SK-N-SH treated with all-trans-retinoic acid at 6 μM for 48 hours (cell line): ENCODE measurements around the gene PRKCB.

Experiments used
- BACH2 ChIP-seq: fragments of 250-450 bp; sonication (Bioruptor Pico); IDR thresholded peaks from 2 replicates; pipeline ENCODE4 v1.9.0; 2021; ENCODE audit warnings: mild to moderate bottlenecking, borderline replicate concordance
- ESRRG ChIP-seq: fragments of 250-450 bp; sonication (Bioruptor Pico); IDR thresholded peaks from 2 replicates; pipeline ENCODE4 v1.6.1; 2021; ENCODE audit warnings: mild to moderate bottlenecking
- RARB ChIP-seq: fragments of 250-450 bp; sonication (Bioruptor Pico); IDR thresholded peaks from 2 replicates; pipeline ENCODE4 v1.8.0; 2021; ENCODE audit warnings: mild to moderate bottlenecking, moderate library complexity
- TCF4 ChIP-seq: fragments of 250-450 bp; sonication (Bioruptor Pico); IDR thresholded peaks from 2 replicates; pipeline ENCODE4 v1.8.0; 2021; ENCODE audit warnings: mild to moderate bottlenecking, moderate library complexity, borderline replicate concordance
- ZFP3 ChIP-seq: fragments of 250-450 bp; sonication (Bioruptor Pico); IDR thresholded peaks from 2 replicates; pipeline ENCODE4 v1.5.0; 2020; ENCODE audit warnings: mild to moderate bottlenecking, moderate library complexity
- ZNF565 ChIP-seq: fragments of 450-650 bp; formaldehyde crosslinking; conservative IDR thresholded peaks from 2 replicates; pipeline ENCODE4 v1.5.0; 2020; ENCODE audit warnings: low read depth, mild to moderate bottlenecking, moderate library complexity
- ZNF70 ChIP-seq: fragments of 450-650 bp; formaldehyde crosslinking; IDR thresholded peaks from 2 replicates; pipeline ENCODE4 v1.5.0; 2020; ENCODE audit warnings: mild to moderate bottlenecking, moderate library complexity
- ZNF8 ChIP-seq: fragments of 450-650 bp; formaldehyde crosslinking; IDR thresholded peaks from 2 replicates; pipeline ENCODE4 v1.5.0; 2020; ENCODE audit warnings: mild to moderate bottlenecking, moderate library complexity
- TF ChIP-seq, protein P1 (sequence below): fragments of 250-450 bp; sonication (Bioruptor Pico); IDR thresholded peaks from 2 replicates; pipeline ENCODE4 v1.8.0; 2020; ENCODE audit warnings: mild to moderate bottlenecking, moderate library complexity, borderline replicate concordance
- TF ChIP-seq, protein P2 (sequence below): fragments of 250-450 bp; sonication (Bioruptor Pico); IDR thresholded peaks from 2 replicates; pipeline ENCODE4 v1.5.1; 2020; ENCODE audit warnings: low read depth, mild to moderate bottlenecking, moderate library complexity
- TF ChIP-seq, protein P3 (sequence below): fragments of 250-450 bp; sonication (Bioruptor Pico); IDR thresholded peaks from 2 replicates; pipeline ENCODE4 v1.5.0; 2020; ENCODE audit warnings: mild to moderate bottlenecking, moderate library complexity

DNA sequence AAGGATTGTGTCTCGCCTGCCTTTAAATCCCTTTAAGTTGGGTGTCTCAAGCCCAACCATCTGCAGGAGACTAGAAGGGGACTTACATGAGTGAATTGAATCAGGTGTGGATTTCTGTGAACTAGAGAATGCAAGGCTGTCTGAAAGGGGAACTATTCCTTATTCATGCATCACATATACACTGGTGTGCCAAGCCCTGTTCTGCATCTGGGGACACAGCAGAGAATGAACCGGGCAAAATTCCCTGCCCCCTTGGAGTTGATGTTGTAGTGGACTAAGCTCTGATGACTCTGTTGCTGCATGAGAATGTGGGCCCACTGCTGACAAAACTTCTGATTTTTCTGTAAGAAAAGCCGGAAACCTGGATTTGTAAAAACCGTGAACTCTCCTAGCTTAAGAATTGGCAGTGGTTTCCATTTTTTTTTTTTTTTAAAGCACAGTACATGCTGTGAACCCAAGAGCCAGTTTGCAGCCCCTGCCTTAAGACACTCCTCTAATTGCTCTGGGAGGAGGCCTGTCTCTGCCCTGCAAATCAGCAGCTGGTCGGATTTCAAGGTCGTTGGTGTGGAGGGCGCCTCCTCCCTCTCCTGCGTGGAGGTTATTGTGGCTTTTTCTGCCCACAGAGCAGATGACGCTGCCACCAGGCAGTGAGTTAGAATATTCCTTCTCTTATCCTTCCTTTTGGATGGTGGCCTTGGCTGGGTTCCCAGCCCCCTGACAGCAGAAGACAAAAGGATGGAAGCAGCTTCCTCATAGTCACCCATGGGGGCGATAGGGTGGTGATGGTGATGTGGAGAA is 131.0 kb downstream of the PRKCB start:
- TF ChIP-seq ZNF565 (CRISPR knock-in tag) (no peak), RARB (CRISPR knock-in tag) (no peak), ESRRG (no peak), TCF4 (CRISPR knock-in tag) (no peak), ZFP3 (no peak), BACH2 (CRISPR knock-in tag) (no peak), ZNF8 (no peak), ZNF70 (CRISPR knock-in tag) (no peak)
- TF ChIP-seq, protein P1, sequence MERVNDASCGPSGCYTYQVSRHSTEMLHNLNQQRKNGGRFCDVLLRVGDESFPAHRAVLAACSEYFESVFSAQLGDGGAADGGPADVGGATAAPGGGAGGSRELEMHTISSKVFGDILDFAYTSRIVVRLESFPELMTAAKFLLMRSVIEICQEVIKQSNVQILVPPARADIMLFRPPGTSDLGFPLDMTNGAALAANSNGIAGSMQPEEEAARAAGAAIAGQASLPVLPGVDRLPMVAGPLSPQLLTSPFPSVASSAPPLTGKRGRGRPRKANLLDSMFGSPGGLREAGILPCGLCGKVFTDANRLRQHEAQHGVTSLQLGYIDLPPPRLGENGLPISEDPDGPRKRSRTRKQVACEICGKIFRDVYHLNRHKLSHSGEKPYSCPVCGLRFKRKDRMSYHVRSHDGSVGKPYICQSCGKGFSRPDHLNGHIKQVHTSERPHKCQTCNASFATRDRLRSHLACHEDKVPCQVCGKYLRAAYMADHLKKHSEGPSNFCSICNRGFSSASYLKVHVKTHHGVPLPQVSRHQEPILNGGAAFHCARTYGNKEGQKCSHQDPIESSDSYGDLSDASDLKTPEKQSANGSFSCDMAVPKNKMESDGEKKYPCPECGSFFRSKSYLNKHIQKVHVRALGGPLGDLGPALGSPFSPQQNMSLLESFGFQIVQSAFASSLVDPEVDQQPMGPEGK (CRISPR knock-in tag) = no peak
- TF ChIP-seq, protein P2, sequence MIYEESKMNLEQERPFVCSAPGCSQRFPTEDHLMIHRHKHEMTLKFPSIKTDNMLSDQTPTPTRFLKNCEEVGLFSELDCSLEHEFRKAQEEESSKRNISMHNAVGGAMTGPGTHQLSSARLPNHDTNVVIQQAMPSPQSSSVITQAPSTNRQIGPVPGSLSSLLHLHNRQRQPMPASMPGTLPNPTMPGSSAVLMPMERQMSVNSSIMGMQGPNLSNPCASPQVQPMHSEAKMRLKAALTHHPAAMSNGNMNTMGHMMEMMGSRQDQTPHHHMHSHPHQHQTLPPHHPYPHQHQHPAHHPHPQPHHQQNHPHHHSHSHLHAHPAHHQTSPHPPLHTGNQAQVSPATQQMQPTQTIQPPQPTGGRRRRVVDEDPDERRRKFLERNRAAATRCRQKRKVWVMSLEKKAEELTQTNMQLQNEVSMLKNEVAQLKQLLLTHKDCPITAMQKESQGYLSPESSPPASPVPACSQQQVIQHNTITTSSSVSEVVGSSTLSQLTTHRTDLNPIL = no peak
- TF ChIP-seq, protein P3, sequence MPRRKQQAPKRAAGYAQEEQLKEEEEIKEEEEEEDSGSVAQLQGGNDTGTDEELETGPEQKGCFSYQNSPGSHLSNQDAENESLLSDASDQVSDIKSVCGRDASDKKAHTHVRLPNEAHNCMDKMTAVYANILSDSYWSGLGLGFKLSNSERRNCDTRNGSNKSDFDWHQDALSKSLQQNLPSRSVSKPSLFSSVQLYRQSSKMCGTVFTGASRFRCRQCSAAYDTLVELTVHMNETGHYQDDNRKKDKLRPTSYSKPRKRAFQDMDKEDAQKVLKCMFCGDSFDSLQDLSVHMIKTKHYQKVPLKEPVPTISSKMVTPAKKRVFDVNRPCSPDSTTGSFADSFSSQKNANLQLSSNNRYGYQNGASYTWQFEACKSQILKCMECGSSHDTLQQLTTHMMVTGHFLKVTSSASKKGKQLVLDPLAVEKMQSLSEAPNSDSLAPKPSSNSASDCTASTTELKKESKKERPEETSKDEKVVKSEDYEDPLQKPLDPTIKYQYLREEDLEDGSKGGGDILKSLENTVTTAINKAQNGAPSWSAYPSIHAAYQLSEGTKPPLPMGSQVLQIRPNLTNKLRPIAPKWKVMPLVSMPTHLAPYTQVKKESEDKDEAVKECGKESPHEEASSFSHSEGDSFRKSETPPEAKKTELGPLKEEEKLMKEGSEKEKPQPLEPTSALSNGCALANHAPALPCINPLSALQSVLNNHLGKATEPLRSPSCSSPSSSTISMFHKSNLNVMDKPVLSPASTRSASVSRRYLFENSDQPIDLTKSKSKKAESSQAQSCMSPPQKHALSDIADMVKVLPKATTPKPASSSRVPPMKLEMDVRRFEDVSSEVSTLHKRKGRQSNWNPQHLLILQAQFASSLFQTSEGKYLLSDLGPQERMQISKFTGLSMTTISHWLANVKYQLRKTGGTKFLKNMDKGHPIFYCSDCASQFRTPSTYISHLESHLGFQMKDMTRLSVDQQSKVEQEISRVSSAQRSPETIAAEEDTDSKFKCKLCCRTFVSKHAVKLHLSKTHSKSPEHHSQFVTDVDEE (CRISPR knock-in tag) = no peak
